HUES64 (cell line): ENCODE data around the gene PCBP3.

Experiments used
- H3K27ac ChIP-seq: 2 replicates; pipeline ENCODE4 v1.7.0; 2013; ENCODE audit warnings: low read depth, low read length, inconsistent platforms
- H3K27me3 ChIP-seq: 2 replicates; pipeline ENCODE4 v1.6.1; 2013; ENCODE audit warnings: mild to moderate bottlenecking, low read length; ENCODE audit not compliant: insufficient read depth
- H3K36me3 ChIP-seq: 2 replicates; pipeline ENCODE4 v1.6.1; 2013; ENCODE audit warnings: mild to moderate bottlenecking, low read length; ENCODE audit not compliant: insufficient read depth
- H3K4me1 ChIP-seq: 2 replicates; pipeline ENCODE4 v1.6.1; 2013; ENCODE audit warnings: mild to moderate bottlenecking, low read length, moderate library complexity; ENCODE audit not compliant: insufficient read depth
- H3K4me3 ChIP-seq: 2 replicates; pipeline ENCODE4 v1.5.1; 2013; ENCODE audit warnings: mild to moderate bottlenecking, low read length, moderate library complexity
- H3K9ac ChIP-seq: 2 replicates; pipeline ENCODE4 v1.6.1; 2013; ENCODE audit warnings: mild to moderate bottlenecking, low read depth, low read length
- H3K9me3 ChIP-seq: 2 replicates; pipeline ENCODE4 v1.6.1; 2013; ENCODE audit warnings: low read depth, low read length; ENCODE audit not compliant: insufficient read depth
- WGBS: fragments of 150-250, 120-280 bp; methylation state at CpG from one replicate; pipeline ENCODE4 v1.1.7; 2013; ENCODE audit warnings: missing lambda C conversion rate; 5-methylcytosine and 5-hydroxymethylcytosine counted together

PCBP3 gene

GRCh38 chr21:45908536-45909237 is 265.2 kb downstream of the PCBP3 start:
- Histone ChIP-seq H3K27ac (no peak overlapping the region), H3K4me3 (no peak overlapping the region), H3K36me3 (no peaks in the 10 kb centered on the region), H3K27me3 (no peaks in the 10 kb centered on the region), H3K4me1 (no peaks in the 10 kb centered on the region), H3K9me3 (no peaks in the 10 kb centered on the region), H3K9ac (no peak overlapping the region)
- WGBS: 94% methylated on average over 27 of the region's 27 CpGs

- H3K9me3 ChIP-seq: no peaks in the 10 kb centered on the region
- H3K27ac ChIP-seq: no peak overlapping the region
- H3K4me3 ChIP-seq: no peak overlapping the region
- H3K27me3 ChIP-seq: no peaks in the 10 kb centered on the region
- 92% methylated on average over 18 of the region's 23 CpGs for WGBS
- H3K9ac ChIP-seq: no peak overlapping the region
- no peaks in the 10 kb centered on the region for H3K36me3 ChIP-seq
- no peaks in the 10 kb centered on the region for H3K4me1 ChIP-seq
These were observed 265.9 kb downstream of the PCBP3 start for GRCh38 chr21:45909238-45909988.

- Histone ChIP-seq H3K9me3 (no peaks in the 10 kb centered on the region), H3K27ac (no peak overlapping the region), H3K4me3 (no peak overlapping the region), H3K9ac (no peak overlapping the region), H3K27me3 (no peaks in the 10 kb centered on the region), H3K36me3 (no peaks in the 10 kb centered on the region), H3K4me1 (no peaks in the 10 kb centered on the region)
- WGBS: 83% methylated on average over 4 of the region's 5 CpGs
These were observed 266.6 kb downstream of the PCBP3 start for GRCh38 chr21:45910155-45910547.

GRCh38 chr21:45910548-45911221 is 267.2 kb downstream of the PCBP3 start:
- H3K36me3 ChIP-seq: no peaks in the 10 kb centered on the region
- WGBS: 94% methylated on average over 28 of the region's 28 CpGs
- H3K9ac ChIP-seq: no peak overlapping the region
- no peaks in the 10 kb centered on the region for H3K27me3 ChIP-seq
- no peaks in the 10 kb centered on the region for H3K9me3 ChIP-seq
- no peak overlapping the region for H3K4me3 ChIP-seq
- no peak overlapping the region for H3K27ac ChIP-seq
- no peaks in the 10 kb centered on the region for H3K4me1 ChIP-seq

GRCh38 chr21:45911806-45912325 is 268.3 kb downstream of the PCBP3 start:
- Histone ChIP-seq H3K4me3 (no peak overlapping the region), H3K27ac (no peak overlapping the region), H3K27me3 (no peaks in the 10 kb centered on the region), H3K9me3 (no peaks in the 10 kb centered on the region), H3K4me1 (no peaks in the 10 kb centered on the region), H3K9ac (no peak overlapping the region), H3K36me3 (no peaks in the 10 kb centered on the region)
- 93% methylated on average over 14 of the region's 15 CpGs for WGBS

GRCh38 chr21:45912611-45913417 is 269.3 kb downstream of the PCBP3 start:
- Histone ChIP-seq H3K36me3 (no peaks in the 10 kb centered on the region), H3K4me3 (no peak overlapping the region), H3K9me3 (no peaks in the 10 kb centered on the region), H3K27me3 (no peaks in the 10 kb centered on the region), H3K9ac (no peak overlapping the region), H3K4me1 (no peaks in the 10 kb centered on the region), H3K27ac (no peak overlapping the region)
- 89% methylated on average over 16 of the region's 16 CpGs for WGBS

GRCh38 chr21:45913418-45913765 is 269.9 kb downstream of the PCBP3 start:
- H3K9ac ChIP-seq: no peak overlapping the region
- H3K27ac ChIP-seq: no peak overlapping the region
- H3K27me3 ChIP-seq: no peaks in the 10 kb centered on the region
- H3K36me3 ChIP-seq: no peaks in the 10 kb centered on the region
- H3K4me1 ChIP-seq: no peaks in the 10 kb centered on the region
- H3K4me3 ChIP-seq: no peak overlapping the region
- no peaks in the 10 kb centered on the region for H3K9me3 ChIP-seq
- 86% methylated on average over 10 of the region's 10 CpGs for WGBS

- H3K4me1 ChIP-seq: no peaks in the 10 kb centered on the region
- no peaks in the 10 kb centered on the region for H3K36me3 ChIP-seq
- no peak overlapping the region for H3K9ac ChIP-seq
- no peaks in the 10 kb centered on the region for H3K9me3 ChIP-seq
- no peaks in the 10 kb centered on the region for H3K27me3 ChIP-seq
- no peak overlapping the region for H3K27ac ChIP-seq
- WGBS: 91% methylated on average over 22 of the region's 22 CpGs
- H3K4me3 ChIP-seq: no peak overlapping the region
These were observed 270.4 kb downstream of the PCBP3 start for GRCh38 chr21:45913886-45914285.

GRCh38 chr21:45914321-45914845 is 270.9 kb downstream of the PCBP3 start:
- no peaks in the 10 kb centered on the region for H3K27me3 ChIP-seq
- WGBS: 89% methylated on average over 22 of the region's 22 CpGs
- no peak overlapping the region for H3K9ac ChIP-seq
- H3K9me3 ChIP-seq: no peaks in the 10 kb centered on the region
- H3K36me3 ChIP-seq: no peaks in the 10 kb centered on the region
- H3K27ac ChIP-seq: no peak overlapping the region
- no peaks in the 10 kb centered on the region for H3K4me1 ChIP-seq
- H3K4me3 ChIP-seq: no peak overlapping the region

GRCh38 chr21:45916011-45916840 is 272.7 kb downstream of the PCBP3 start:
- Histone ChIP-seq H3K4me1 (no peaks in the 10 kb centered on the region), H3K36me3 (no peaks in the 10 kb centered on the region), H3K27ac (no peak overlapping the region), H3K4me3 (no peak overlapping the region), H3K9ac (no peak overlapping the region), H3K27me3 (no peaks in the 10 kb centered on the region; the same call in 1 of the 2 replicates), H3K9me3 (no peaks in the 10 kb centered on the region)
- WGBS: 93% methylated on average over 25 of the region's 25 CpGs
